Left renal pelvis (tissue), 4 donors: ENCODE data around the gene SMAP2. TPM values are rescaled to one million over a fixed set of nuclear protein-coding genes. Genes with fewer than 3 reads are reported as not detected.

Experiments
- DNase-seq, 4 donors: peaks; one replicate each; pipeline ENCODE4 v3.0.0-alpha.2; 2013; ENCODE audit warnings: low read depth in 4 of 4, low spot score in 3 of 4
- polyA plus RNA-seq, 4 donors: library from polyadenylated mRNA; unstranded; fragments of 120-200 nt; gene quantifications; one replicate each; pipeline ENCODE4 v1.2.1, GENCODE V29; 2013; ENCODE audit not compliant: insufficient read length in 4 of 4

The SMAP2 gene
- polyA plus RNA-seq, 4 donors = 19.5 to 26.6 (median 24.5) TPM

- DNase-seq = no peak
Measured at GRCh38 chr1:40413527-40414252, 40.2 kb downstream of the SMAP2 start.

- no peak for DNase-seq
Measured at GRCh38 chr1:40414331-40414730, 40.8 kb downstream of the SMAP2 start.

GRCh38 chr1:40416709-40417108 is 43.2 kb downstream of the SMAP2 start:
- DNase-seq = no peak

- DNase-seq = no peak
Measured at GRCh38 chr1:40421431-40422384, 48.2 kb downstream of the SMAP2 start.

- DNase-seq = no peak
Measured at GRCh38 chr1:40422630-40423263, 49.2 kb downstream of the SMAP2 start.

GRCh38 chr1:40423264-40423642 is 49.7 kb downstream of the SMAP2 start:
- DNase-seq = no peak

GRCh38 chr1:40423951-40424618 is 50.6 kb downstream of the SMAP2 start:
- no peak for DNase-seq

- DNase-seq = no peak
Measured at GRCh38 chr1:40425198-40425597, 51.7 kb downstream of the SMAP2 start.

GRCh38 chr1:40431385-40431784 is 57.9 kb downstream of the SMAP2 start:
- DNase-seq = no peak

GRCh38 chr1:40432644-40433390 is 59.3 kb downstream of the SMAP2 start:
- no peak for DNase-seq

- no peak for DNase-seq
Measured at GRCh38 chr1:40435471-40435870, 61.9 kb downstream of the SMAP2 start.

GRCh38 chr1:40435876-40436275 is 62.3 kb downstream of the SMAP2 start:
- DNase-seq = no peak

GRCh38 chr1:40438391-40439015 is 65.0 kb downstream of the SMAP2 start:
- no peak for DNase-seq

- DNase-seq = no peak
Measured at GRCh38 chr1:40439247-40439646, 65.7 kb downstream of the SMAP2 start.

- DNase-seq = peak; percentile 75 to 84 (median 84)
Measured at GRCh38 chr1:40449684-40450494, 76.4 kb downstream of the SMAP2 start, which contains the start of gene ZFP69B. ZFP69B (plus strand) TSS chr1:40450476; CDS start chr1:40450962, 486 bp downstream.

- peak in 2 of 4 donors; percentile 14 to 29 for DNase-seq
Measured at GRCh38 chr1:40450495-40451237, 77.1 kb downstream of the SMAP2 start.

GRCh38 chr1:40451238-40451585 is 77.7 kb downstream of the SMAP2 start:
- DNase-seq = no peak

- no peak for DNase-seq
Measured at GRCh38 chr1:40454873-40455272, 81.3 kb downstream of the SMAP2 start.
